ENCODE measurements around the gene TMEM60.
"Not testable (repeated sequence)": the region's sequence is repeated elsewhere in the genome, so short reads cannot be mapped to it uniquely, and the experiment has no call there.

The TMEM60 gene

DNA sequence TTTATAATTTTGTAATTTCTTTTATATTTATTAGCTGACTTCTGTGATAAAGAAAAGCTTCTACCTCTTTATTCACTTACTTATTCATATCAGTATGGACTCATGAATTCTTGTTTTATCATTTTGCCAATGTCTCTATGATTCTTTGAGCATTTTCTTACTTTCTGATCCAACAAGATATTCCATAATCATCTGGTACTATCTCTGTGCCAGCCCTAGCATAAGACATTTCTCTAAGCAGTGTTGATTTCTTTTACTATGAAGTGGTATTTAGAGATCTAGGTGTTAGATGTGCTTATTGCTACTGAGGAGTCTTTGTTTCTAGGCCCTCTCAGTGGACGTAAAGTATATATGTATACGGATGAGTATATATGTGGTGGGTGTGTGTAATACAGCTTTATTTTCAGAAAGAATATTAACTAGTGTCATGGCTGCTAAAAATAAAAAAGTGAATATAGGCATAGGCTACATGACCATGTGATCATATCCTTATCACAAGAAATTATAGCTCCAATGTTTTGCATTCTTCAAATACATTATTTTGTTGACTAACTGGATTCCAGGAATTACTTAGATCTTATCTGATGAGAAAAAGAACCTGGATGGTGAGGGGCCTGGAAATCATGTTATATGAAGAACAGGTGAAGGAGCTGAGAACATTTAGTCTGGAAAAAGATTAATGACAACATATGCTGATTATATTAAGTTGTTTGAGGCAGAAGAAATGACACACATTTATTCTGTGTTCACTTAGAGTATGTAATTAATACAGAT lies 13.5 kb upstream of the TMEM60 start:
- no peak for DNase-seq

DNA sequence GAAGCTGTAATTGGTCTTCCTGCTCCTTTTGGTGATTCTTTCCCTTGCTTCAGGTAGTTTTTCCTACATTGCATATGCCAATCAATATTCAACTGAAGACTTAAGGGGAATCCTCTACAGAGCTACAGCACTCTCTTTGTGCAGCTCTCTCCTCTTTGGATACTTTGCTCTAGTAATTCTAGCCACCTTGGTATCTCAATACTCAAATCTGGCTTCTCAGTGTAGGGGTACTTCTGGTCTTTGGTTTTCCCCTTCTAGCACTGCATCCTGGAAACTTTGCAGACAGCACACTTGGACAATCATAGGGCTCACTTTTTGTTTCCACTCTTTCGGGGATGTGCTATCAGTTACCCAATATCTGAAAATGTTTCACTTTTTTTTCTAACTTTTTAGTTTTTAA lies 10.3 kb upstream of the TMEM60 start:
- DNase-seq: no peak

DNA sequence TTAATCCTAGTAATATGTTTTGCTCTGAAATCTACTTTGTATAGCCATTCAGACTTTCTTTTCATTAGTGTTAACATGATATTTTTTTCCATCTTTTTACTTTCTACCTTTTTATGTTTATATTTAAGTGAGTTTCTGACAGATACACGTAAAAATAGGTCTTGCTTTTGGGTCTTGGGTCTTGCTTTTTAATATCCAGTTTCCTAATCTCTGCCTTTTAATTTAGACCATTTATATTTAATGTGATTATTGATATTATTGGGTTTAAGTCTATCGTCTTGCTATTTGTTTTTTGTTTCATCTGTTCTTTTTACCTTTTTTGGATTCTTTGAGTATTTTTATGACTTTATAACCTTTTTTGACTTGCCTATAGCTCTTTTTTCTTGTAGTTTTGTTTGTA lies 8.2 kb upstream of the TMEM60 start:
- DNase-seq: no peak

DNA sequence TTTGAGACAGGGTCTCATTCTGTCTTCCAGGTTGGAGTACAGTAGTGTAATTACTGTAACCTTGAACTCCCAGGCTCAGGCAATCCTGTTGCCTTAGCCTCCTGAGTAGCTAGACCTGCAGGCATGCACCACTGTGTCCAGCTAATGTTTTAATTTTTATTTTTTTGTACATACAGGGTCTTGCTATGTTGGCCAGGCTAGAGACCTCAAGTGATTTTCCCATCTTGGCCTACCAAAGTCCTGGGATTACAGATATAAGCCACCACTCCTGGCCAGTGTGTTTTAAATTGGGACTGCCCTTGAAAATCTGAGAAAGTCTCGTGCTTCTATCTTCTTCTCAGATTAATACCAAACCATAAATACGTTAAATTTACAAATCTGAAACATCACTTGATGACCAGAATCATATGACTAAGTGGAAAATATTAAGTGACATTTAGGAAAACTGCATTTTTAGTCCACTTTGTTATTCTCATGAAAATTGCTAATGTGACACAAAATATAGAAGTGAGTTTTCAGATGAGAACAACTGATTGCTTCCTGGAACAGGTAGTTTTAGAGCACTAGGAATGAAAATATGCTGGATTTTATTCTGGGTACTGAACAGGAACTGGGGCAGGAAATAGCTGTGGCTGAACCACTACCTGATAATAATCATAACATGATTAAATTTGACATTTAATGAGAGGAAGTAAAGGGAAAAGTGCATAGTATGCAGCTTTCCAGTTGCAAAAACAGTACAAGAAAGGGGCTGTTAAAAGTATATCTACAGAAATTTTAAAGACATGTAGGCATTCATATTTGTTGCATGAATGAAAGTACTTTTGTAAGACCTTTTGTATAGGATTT lies 4.5 kb upstream of the TMEM60 start:
- no peak for DNase-seq

DNA sequence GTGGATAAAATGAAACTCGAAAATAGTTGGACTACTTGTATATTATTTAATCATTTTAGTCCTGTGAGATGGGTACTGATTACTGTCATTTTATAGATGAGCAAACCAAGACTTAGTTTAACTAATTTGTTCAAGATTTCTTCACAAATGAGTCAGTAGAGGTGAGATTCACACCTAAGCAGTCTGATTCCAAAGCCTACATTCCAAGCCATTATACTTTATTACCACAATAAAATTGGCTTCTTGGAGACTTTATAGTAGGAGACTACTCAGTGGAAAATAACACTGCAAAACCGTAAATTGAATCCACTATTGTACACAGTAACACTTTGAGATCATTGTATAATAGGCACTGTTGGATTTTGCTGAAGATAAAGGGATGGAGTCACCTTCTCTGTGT lies 2.5 kb upstream of the TMEM60 start:
- DNase-seq: no peak

DNA sequence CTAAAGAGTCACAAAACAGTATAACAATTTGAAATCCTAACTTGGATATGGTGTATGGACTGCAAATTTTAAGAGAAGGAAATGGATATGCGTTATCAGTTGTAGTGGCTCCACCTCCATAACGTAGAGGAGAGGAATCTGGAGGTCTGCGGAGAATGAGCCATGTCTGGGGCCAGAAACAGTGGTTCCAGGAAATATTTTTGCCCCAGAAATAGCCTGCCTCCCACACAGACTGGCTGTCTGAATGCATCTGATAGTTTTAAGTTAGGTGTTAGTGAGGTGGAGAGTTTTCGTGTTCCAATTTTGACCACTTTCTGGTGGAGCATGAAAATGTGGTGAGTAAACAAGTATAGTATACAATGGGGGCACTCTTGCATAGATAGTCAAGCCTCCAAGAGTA lies 1.9 kb upstream of the TMEM60 start:
- DNase-seq: no peak

DNA sequence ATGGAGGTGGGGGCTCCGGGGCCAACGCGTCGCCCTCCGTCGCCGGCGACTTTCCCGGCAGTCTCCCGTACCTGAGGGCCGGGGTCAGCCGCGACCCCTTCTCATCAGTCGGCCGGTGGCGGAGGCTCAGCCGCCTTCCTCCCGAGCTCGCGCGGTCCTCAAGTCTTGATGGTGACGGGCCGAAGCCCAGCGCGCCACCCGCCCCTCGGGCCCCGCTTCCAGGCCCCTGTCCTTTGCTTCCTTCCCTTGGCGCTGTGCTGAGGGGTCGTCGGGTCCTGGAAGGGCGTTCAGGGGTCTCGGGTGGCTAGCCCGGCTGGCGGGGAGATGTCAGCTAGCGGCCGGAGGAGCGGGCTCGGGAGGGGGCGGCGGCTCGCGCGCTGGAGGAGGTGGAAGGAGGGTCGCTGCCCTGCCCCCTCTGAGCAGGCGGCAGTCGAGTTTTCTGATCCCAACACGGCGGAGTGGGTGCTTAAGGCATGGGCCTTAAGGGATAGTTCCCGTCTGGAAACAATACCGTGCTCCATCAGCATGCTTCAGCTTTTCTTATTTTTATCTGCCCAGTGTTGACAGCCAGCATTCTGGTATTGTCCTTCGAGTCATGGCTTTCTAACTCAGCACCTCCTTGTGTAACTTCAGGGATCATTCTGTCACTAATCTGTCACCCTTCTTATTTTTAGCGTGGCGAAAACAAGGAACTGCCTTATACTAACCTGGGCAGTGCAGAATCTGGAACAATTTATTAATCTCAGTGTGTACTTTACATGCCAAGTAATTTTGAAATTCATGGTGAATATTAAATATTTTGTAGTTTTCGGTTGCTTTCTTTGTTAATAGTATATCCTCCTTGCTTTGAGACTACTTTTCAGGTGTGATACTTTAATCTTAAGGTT lies 1.1 kb upstream of the TMEM60 start:
- peak; percentile 78 for DNase-seq

DNA sequence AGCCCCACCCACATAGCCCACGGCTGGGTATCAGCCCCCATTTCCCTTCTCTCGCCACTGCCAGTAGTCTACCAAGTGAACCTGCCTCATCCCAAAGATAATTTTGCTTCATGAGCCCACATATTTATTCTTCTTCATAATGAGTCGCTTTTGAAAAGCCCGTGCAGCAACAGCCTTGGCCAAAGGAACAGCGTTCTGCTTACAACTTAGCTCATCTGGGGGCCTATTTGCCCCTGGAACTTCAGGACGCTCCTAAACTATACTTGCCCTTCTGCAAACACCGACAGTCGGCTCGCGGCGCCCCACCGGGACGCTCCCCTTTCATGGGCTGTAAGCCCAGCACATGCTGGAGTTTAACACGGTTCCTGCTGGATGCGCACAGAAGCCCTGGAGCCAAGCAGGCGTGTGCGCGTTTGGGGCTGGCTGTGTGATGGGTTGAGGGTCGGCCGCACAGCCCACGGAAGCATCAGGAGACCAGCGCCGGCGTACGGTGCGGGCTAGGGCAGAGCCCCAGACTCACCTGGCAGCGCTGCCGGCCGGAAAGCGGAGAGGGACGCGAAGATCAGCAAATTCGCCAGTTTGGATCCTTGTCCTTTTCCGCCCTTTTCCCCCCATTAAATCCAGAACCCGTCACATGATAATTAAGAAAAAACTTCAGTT lies 370 bp downstream of the TMEM60 start:
- DNase-seq: no peak

DNA sequence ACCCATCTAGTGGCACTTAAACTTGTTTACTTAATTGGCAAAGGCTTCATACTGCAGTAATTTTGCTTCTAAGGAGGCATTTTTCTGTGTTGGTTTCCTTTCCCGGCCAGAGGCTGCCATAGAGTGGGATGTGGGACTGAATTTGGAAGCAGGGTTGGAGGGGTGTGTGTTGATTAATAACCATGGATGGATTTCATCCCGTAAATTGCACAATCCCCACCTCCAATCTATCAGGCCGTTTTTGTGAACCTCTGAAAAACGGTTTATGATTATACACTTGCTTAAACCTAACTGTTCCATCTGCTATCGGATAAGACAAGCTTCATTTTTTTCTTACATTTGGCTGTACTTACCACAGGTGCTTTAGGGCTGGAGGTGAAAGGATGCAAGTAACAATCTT lies 1.3 kb downstream of the TMEM60 start:
- DNase-seq: no peak

DNA sequence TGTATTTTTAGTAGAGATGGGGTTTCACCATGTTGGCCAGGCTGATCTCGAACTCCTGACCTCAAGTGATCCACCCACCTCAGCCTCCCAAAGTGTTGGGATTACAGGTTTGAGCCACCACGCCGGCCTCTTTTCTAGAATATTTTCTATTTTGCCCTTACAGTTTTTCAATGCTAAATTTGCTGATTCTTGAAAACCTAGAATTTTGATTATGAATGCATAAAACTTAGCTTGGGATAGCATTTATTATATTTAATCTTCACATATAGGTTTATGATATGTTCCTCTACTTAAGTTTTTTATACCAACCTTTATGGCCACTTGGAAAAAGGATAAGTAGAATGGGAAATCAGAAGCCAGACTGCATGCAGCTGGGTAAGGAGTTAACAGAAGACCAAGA lies 2.1 kb downstream of the TMEM60 start:
- DNase-seq: no peak

DNA sequence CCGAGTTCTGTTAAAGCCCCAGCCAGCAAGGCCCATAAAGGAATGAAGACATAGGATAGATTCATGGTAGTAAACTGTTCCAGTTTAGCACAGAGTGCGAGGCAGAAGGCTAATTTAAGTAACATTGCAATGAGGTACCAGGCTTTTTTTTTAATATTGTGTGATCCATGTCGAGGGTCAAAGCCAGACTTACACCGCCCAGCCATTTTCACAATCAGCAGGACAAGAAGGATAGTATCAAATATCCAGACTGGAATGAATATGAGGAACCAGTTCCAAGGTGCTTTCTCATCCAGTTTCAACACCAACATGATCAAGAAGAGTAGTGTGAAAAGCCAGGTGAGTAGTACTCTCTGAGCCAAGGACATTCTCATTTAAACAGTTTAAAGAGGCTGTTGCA lies 4.2 kb downstream of the TMEM60 start:
- DNase-seq: no peak

DNA sequence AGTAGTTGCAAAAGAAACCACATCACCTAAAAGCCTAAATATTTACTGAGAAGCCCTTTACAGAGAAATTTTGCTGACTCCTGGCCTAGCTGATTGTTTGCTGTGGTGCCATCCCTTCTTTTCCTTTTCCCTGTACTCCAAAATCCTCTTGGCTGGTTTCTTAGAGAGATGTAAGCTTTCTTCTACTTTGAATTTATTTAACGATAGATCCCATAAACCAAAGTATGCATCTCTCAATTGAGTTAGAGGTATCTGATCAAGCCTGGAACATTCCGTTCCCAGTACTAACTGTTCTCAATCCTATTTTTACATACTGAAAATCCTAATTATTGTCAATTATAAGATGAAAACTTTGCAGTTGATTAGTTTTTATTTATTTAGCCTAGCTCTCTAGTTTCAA lies 6.3 kb downstream of the TMEM60 start:
- DNase-seq: no peak

DNA sequence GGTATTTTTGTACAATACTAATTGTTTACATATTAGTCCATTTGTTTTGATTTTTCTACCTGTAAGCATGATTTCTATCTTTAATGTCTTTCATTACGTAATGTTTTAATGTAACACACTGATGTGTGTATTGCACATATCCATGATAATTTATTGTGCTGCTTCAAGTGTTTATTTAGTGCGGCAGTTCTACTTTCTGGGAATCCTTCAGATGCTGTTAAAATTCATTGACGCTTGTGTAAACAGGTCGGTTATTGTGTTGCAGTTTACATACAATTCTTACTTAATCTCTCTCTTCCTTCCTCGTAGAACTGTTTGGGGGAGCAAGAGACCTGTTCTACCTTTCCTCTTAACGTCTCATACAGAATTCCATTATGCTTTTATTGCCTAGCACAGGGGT lies 6.9 kb downstream of the TMEM60 start:
- DNase-seq: no peak

DNA sequence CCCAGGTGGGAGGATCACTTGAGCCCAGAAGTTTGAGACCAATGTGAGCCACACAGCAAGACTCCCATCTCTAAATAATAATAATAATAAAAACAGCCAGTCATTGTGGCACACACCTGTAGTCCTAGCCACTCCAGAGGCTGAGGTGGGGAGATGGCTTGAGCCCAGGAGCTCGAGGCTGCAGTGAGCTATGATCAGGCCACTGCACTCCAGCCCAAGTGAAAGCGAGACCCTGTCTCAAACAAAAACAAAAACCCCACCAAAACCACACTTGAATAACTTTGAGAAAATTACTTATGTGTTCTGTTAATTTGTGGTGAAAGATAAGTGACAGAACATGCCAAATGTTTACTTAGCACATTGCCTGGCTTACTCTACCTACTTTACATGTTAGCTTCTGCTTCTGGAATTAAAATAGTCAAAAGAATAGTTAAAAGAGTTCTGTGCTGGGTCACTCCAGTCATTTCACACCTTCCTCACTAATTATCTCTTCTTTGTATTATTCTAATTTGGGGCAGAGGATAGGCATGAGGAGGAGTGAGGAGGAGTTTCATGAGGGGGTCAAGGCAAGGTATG lies 9.8 kb downstream of the TMEM60 start:
- DNase-seq: no peak

DNA sequence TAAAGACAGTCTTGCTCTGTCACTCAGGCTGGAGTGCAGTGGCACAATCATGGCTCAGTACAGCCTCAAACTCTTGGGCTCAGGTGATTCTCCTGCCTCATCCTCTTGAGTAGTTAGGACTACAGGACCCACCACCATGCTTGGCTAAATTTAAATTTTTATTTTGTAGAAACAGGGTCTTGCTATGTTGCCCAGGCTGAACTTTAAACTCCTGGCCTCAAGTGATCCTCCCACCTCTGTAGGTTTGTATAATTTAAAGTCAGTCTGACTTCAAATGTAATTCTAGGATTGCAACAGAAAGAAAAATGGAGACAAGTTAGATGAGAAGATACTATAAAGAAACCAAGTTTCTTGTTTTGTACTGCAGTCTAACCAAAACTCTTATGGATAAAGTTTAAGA lies 11.5 kb downstream of the TMEM60 start:
- no peak for DNase-seq

DNA sequence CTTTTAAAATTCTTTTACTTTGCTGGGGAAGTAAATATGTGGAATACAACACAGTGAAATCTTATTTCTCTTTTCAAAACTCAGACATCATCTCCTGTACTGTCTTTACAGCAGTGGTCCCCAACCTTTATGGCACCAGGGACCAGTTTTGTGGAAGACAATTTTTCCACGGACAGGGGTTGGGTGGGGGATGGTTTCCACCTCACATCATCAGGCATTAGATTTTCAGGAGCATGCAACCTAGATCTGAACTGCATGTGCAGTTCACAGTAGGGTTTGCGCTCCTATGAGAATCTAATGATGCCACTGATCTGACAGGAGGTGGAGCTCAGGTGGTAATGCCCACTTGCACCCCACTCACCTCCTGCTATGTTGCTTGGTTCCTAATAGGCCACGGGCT lies 12.2 kb downstream of the TMEM60 start:
- no peak for DNase-seq

DNA sequence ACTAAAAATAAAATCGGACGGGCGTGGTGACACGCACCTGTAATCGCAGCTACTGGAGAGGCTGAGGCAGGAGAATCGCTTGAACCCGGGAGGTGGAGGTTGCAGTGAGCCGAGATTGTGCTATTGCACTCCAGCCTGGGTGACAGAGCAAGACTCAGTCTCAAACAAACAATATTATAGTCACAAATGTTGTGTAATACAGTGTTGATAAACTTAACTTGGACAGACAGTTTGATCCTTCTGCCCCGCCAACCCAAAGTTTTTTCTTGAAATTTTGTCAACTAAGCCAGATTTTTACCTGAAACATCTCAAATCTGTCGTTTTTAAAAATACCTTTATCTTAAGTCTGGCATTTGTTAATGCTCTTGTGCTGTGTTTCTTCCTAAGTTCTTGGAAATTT lies 13.8 kb downstream of the TMEM60 start:
- not testable (repeated sequence) for DNase-seq

DNA sequence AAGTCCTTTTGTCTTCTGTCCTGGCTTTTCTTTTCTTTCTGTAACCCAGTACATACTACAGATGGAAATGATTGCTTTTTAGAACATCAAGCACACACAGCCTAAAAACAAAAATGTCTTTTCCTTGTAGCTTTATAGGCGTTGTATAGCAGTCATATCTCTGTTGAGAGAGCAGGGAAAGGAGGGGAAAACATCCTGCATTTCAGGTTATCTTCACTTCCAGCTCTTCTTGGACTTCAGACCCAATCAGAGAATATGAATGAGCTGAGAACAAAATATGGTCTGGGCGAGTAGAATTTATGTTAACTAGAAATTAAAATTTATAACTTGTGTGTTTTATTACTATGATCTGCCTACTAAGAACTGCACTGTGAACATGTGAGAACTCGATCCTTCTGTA lies 14.7 kb downstream of the TMEM60 start:
- no peak for DNase-seq

DNA sequence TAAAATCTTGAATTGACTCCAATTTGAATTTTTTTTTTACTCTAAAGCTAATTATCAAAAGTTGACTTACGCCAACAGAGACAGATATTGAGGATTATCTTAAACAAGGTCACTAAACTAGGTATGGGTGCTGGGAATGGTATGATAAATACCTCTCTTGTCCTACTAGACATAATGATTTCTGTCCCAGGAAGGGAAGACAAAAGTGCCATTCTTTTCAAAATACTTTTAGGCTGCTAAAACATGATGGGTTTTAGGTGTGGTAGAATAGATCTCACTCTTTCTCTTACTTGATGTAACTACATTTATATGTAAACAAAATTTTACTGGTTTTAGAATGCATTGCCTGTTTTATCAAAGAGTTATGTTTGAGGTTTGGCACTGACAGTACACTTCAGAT lies 15.1 kb downstream of the TMEM60 start:
- no peak for DNase-seq

DNA sequence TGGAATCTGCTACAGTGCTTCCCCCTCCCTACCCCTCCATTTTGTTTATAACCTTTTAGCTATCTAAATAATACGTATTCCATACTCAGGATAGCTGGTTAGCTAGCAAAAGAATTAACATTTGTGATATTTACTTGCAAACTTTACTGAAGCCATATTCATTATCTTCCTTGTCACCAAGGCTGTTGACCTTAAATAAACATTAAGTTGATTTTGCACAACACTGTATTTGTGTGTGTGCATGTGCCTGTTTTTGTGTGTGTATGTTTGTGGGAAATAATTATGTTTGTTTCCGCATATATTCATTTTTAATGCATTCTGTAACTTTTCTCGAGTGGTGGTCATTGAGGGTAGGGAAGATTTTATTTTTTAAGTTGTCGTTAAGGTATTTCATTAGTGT lies 15.9 kb downstream of the TMEM60 start:
- DNase-seq: no peak

DNA sequence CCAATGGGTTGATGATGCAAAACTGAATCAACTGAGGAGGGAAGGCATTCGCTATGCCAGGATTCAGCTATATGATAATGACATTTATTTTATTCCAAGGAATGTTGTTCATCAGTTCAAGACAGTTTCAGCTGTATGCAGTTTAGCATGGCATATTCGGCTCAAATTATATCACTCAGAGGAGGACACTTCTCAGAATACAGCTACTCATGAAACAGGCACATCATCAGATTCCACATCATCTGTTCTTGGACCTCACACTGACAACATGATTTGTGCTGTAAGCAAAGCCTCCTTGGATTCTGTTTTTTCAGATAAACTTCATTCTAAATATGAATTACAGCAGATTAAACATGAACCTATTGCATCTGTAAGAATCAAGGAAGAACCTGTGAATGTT lies 19.7 kb downstream of the TMEM60 start:
- no peak for DNase-seq

DNA sequence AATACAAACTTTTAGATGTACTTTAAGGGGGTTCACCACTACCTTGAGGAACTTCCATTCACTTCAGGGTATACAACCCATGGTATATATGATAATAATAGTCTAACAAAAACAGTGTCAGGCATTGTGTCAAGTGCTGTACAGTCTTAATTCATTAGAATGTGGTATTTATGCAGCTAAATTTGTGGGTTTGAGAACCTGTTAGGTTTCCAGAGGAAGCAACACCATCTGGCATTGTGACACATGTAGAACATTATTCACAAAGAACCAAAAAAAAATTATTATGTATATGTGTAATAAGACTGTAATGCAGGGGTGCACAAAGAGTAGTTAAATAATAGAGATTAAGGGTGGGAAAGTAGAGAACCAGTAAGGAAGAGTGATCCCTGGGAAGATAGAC lies 26.3 kb downstream of the TMEM60 start:
- DNase-seq: no peak

DNA sequence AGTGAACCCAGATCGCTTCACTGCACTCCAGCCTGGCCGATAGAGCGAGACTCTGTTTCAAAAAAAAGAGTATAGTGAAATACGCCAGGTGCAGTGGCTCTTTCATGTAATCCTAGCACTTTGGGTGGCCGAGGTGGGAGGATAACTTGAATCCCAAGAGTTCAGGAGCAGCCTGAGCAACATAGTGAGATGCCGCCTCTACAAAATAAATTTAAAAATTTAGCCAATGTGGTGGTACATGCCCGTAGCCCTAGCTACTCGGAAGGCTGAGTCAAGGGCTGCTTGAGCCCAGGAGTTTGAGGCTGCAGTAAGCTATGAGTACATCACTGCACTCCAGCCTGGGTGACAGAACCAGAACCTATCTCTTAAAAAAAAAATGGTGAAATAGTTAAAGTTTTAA lies 27.9 kb downstream of the TMEM60 start:
- DNase-seq: no peak

Data from right forelimb (tissue), 1 donor.